Upper lobe of right lung (tissue), 1 donor: ENCODE data around the gene VGLL1. TPM values are rescaled to one million over a fixed set of nuclear protein-coding genes. Genes with fewer than 3 reads are reported as not detected.

Source experiments
- ATAC-seq: fragments of 200-7000 bp; cut with Tn5 transposase; one replicate; pipeline ENCODE4 v1.9.1; 2020; ENCODE audit warnings: mild to moderate bottlenecking, moderate library complexity
- DNase-seq: peaks from one replicate; pipeline ENCODE4 v3.0.0-alpha.2; 2020
- H3K27ac ChIP-seq: fragments of 200-600 bp; one replicate; pipeline ENCODE4 v1.8.0; 2022
- H3K27me3 ChIP-seq: fragments of 200-600 bp; one replicate; pipeline ENCODE4 v1.8.0; 2022; ENCODE audit warnings: mild to moderate bottlenecking
- H3K36me3 ChIP-seq: fragments of 200-600 bp; one replicate; pipeline ENCODE4 v1.8.0; 2022
- H3K4me1 ChIP-seq: fragments of 200-600 bp; one replicate; pipeline ENCODE4 v1.8.0; 2022
- H3K4me3 ChIP-seq: fragments of 200-600 bp; one replicate; pipeline ENCODE4 v1.8.0; 2022; ENCODE audit warnings: mild to moderate bottlenecking
- H3K9me3 ChIP-seq: fragments of 200-600 bp; one replicate; pipeline ENCODE4 v1.8.0; 2022
- intact Hi-C: fragments of 100-400 bp; cut with DNase I; formaldehyde crosslinking; loops from one replicate; pipeline ENCODE4 v1.11.0; 2022
- total RNA-seq: library from RNA; stranded (reverse); fragmentation: NEBNext Ultra II Directional; extraction: Animal tissue kit (Norgen Biotek cat#: 25700); gene quantifications from one replicate; pipeline ENCODE4 v1.2.1, GENCODE V29; 2021
- TF ChIP-seq, protein P1 (sequence below): fragments of 200-600 bp; IDR thresholded peaks from one replicate; pipeline ENCODE4 v1.8.0; 2022; ENCODE audit warnings: antibody characterized with exemption
- donor health status: DM: no; HTN: yes; CAD: no; lungs with severe emphysema.

VGLL1 gene
- total RNA-seq, 1 donor from 2014 or later: 1.6 TPM

DNA sequence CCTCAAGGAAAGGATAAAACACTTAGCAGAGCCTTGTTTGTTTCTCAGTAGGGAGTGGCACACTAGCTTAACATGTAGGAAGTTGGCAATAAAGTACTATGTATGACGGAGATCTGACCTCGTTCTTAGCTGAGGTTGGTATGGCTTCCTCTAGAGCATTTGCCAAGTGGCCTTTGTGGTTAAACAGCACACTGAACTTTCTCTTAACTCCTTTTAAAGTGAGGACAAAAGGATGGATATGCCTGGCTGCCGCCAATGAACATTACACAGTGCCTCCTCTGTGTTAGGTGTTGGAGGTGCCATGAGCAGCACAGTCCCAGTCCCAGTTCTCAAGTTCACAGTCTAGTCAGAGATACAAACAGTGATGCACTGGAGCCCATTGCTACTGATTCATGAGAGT is 54.4 kb downstream of the VGLL1 start:
- no peak for DNase-seq
- H3K27me3 ChIP-seq: no peaks in the 10 kb centered on the region
- TF ChIP-seq, protein P1, sequence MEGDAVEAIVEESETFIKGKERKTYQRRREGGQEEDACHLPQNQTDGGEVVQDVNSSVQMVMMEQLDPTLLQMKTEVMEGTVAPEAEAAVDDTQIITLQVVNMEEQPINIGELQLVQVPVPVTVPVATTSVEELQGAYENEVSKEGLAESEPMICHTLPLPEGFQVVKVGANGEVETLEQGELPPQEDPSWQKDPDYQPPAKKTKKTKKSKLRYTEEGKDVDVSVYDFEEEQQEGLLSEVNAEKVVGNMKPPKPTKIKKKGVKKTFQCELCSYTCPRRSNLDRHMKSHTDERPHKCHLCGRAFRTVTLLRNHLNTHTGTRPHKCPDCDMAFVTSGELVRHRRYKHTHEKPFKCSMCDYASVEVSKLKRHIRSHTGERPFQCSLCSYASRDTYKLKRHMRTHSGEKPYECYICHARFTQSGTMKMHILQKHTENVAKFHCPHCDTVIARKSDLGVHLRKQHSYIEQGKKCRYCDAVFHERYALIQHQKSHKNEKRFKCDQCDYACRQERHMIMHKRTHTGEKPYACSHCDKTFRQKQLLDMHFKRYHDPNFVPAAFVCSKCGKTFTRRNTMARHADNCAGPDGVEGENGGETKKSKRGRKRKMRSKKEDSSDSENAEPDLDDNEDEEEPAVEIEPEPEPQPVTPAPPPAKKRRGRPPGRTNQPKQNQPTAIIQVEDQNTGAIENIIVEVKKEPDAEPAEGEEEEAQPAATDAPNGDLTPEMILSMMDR: no peak
- no peak overlapping the region for H3K4me3 ChIP-seq
- no peaks in the 10 kb centered on the region for H3K9me3 ChIP-seq
- H3K27ac ChIP-seq: no peak overlapping the region
- no peaks in the 10 kb centered on the region for H3K4me1 ChIP-seq
- H3K36me3 ChIP-seq: no peaks in the 10 kb centered on the region
- ATAC-seq: peak; percentile 45
- intact Hi-C loops: no loop called here

DNA sequence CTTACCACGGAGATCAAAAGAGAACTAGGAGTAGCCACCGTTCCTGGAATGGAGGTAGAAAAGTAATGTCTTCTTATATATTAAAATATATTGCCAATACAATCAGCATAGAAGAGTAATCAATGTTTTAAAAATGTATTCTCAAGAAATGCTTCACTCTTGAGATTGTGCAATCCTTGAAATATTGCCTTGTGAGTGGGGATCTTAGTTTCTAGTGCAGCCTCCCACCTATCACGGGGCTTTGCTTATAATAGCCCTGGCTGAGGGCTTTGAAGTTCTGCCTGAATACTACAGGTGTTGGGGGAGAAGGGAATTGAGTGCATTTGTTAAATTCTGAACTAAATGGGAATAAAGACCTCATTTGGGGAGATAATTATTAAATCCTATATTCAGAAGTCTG is 55.5 kb downstream of the VGLL1 start:
- Histone ChIP-seq H3K4me3 (no peak overlapping the region), H3K27ac (no peak overlapping the region), H3K27me3 (no peaks in the 10 kb centered on the region), H3K9me3 (no peaks in the 10 kb centered on the region), H3K36me3 (no peaks in the 10 kb centered on the region), H3K4me1 (no peaks in the 10 kb centered on the region)
- TF ChIP-seq, protein P1: no peak
- intact Hi-C loops: no loop called here
- DNase-seq (no peak), ATAC-seq (no peak)

DNA sequence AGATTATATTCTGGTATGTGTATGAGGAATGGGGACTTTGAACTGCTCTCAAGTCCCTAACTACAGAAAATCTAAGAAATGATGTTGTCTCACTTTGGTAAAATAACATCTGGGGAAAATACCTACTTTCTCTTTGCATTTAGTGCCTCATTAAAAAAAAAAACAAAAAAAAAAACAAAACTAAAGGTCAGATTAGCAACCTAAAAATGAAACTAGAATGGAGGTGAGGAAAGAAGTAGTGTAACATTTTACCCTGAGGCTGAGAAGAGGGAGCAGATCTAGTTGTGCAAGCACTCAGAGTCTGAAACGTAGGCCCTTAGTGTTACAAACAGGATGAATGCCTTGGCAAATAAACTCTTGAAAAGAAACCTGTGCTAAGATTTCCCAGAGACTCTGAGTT is 56.0 kb downstream of the VGLL1 start:
- DNase-seq (no peak), ATAC-seq (peak; percentile 33)
- Histone ChIP-seq H3K4me1 (no peaks in the 10 kb centered on the region), H3K27ac (no peak overlapping the region), H3K4me3 (no peak overlapping the region), H3K36me3 (no peaks in the 10 kb centered on the region), H3K27me3 (no peaks in the 10 kb centered on the region), H3K9me3 (no peaks in the 10 kb centered on the region)
- TF ChIP-seq, protein P1: no peak
- intact Hi-C loops: no loop called here

GRCh38 chrX:136589966-136590365 is 58.0 kb downstream of the VGLL1 start:
- no peak for ATAC-seq
- Histone ChIP-seq H3K27me3 (no peaks in the 10 kb centered on the region), H3K36me3 (no peaks in the 10 kb centered on the region), H3K9me3 (no peaks in the 10 kb centered on the region), H3K4me1 (no peaks in the 10 kb centered on the region), H3K4me3 (no peak overlapping the region), H3K27ac (no peak overlapping the region)
- intact Hi-C loops: no loop called here
- TF ChIP-seq, protein P1: no peak
- no peak for DNase-seq

DNA sequence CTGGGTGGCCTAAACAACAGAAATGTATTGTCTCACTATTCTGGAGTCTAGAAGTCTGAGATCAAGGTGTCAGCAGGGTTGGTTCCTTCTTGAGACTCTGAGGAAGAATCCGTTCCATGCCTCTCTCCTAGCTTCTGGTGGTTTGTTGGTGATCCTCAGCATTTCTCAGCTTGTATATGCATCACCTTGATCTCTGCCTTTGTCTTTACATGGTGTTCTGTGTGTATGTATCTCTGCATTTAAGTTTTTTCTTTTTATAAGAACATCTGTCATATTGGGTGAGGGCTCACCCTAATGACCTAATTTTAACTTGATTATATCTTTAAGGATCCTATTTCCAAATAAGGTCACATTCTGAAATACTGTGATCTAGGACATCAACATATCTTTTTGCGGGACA is 65.3 kb downstream of the VGLL1 start:
- no peaks in the 10 kb centered on the region for H3K9me3 ChIP-seq
- H3K27me3 ChIP-seq: no peaks in the 10 kb centered on the region
- H3K36me3 ChIP-seq: no peaks in the 10 kb centered on the region
- DNase-seq: no peak
- no peaks in the 10 kb centered on the region for H3K4me1 ChIP-seq
- no peak overlapping the region for H3K27ac ChIP-seq
- intact Hi-C loops: no loop called here
- ATAC-seq: no peak
- TF ChIP-seq, protein P1: no peak
- no peak overlapping the region for H3K4me3 ChIP-seq

GRCh38 chrX:136597954-136598353 is 65.9 kb downstream of the VGLL1 start:
- ATAC-seq: no peak

More at GRCh38 chrX:136597954-136598353, 65.9 kb downstream of the VGLL1 start:
- no peaks in the 10 kb centered on the region for H3K36me3 ChIP-seq
- TF ChIP-seq, protein P1: no peak
- no peaks in the 10 kb centered on the region for H3K9me3 ChIP-seq
- no peak overlapping the region for H3K4me3 ChIP-seq
- no peak overlapping the region for H3K27ac ChIP-seq
- H3K27me3 ChIP-seq: no peaks in the 10 kb centered on the region
- intact Hi-C loops: no loop called here
- DNase-seq: no peak
- H3K4me1 ChIP-seq: no peaks in the 10 kb centered on the region
